HG02943 (cell line): ENCODE measurements around the gene SERPINE1.

Source experiments
- ATAC-seq: cut with Tn5 transposase; IDR thresholded peaks from one replicate; pipeline ENCODE4 v1.9.1; 2021; ENCODE audit warnings: mild to moderate bottlenecking, low read depth, moderate library complexity; ENCODE audit not compliant: unreplicated experiment

The SERPINE1 gene

DNA sequence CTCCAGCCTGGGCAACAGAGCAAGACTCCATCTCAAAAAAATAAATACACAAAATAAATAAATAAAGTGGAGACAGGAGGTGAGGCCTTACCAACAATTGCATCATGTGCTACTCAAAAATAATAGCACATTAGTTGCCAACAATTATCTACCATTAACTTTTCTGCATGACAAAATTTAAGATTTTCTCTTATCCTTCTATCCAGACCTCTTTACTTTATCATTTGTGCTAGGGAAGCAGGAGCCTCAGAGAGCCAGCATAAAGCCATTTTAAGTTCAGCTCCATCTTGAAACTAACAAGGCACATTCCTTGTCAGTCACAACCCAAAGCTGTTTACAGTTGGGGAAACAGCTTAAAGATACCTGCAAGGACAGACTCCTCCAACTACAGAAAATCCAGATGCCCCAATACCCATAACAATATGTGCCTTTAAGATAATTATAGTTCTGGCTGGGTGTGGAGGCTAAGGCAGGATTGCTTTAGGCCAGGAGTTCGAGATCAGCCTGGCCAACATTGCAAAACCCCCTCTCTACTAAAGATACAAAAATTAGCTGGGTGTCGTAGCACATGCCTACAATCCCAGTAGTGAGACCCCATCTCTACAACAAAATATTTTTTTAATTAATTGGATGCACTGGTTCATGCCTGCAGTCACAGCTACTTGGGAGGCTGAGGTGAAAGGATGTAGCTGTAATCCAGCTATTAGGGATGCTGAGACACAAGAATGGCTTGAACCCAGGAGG lies 25.2 kb downstream of the SERPINE1 start:
- ATAC-seq = no peak

DNA sequence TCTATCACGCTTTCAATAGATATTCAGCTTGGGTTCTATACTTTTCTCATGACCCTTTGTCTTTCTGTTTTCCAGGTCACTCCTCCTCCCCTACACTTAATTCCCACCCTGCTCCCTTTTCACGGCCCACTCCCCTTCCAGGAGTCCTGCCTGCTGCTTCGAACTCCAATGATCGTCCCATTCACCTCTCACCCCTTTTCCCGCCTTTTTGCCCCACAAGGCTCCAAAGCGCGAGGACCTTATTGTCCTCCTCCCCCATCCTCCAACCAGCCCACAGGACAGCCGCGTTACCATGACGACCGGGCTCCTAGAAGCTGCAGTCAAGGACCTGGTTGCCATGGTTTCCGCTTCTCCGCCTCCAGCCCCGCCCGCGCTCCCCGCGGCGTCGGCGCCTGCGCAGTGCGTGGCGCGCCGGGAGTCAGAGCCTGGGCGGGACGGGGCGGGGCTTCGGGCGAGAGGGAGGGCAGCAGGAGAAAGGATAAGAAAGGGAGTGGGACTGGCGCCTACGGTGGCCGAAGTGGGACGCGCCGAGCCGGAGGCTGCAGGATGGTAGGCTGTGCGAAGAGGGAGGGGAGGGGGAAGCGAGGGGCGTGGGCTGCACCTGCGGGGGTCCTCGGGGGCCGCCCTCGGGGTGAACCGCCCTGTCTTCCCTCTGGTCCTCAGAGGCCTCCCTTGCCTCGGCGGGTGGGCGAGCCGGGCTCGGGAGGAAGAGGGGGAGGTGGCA lies 27.2 kb downstream of the SERPINE1 start, which contains the start of gene AP1S1:
TSS of gene AP1S1 (plus strand) at position 508 of the 724 bp plus-strand sequence. CDS start at position 547, 39 bp downstream.
- ATAC-seq = peak; percentile 74

DNA sequence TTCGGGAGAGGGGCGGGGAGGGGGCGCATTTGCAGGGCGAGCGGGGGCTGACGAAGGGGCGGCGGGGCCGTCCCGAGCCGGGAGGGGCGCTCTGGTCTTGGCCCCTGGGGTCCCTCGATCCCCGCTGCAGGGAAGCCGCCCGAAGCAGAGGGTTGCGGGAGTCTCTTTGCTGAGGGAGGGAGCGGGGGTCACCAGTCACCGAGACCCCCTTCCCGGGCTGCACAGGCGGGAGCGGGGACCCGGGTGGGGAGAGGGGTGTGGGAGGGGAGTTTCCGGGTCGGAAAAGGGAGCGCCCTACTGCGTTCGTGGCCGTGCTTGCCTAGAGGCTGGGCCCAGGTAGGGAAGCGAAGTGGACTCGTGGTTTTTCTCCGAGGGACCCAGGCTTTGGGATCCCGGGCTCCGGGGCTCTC lies 27.8 kb downstream of the SERPINE1 start:
- peak; percentile 24 for ATAC-seq

DNA sequence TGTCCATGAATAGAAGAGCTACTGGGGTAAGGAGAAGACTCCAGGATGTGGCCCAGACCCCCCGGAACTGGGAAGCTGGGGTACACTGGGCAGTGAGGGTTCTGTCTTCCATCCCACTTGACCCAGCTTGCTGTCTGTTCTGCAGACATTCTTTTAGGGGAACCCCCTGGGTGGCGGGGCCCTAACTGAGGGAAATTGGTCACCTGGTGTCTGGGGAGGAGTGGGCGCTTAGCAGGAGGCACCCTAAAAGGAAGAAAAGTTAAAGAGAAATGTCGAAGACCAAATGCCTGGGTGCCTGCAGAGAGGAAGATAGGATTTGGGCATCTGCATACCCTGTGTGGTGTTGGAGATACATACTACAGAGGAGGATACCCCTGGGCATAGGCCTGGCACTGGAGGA lies 28.4 kb downstream of the SERPINE1 start:
- ATAC-seq = no peak

DNA sequence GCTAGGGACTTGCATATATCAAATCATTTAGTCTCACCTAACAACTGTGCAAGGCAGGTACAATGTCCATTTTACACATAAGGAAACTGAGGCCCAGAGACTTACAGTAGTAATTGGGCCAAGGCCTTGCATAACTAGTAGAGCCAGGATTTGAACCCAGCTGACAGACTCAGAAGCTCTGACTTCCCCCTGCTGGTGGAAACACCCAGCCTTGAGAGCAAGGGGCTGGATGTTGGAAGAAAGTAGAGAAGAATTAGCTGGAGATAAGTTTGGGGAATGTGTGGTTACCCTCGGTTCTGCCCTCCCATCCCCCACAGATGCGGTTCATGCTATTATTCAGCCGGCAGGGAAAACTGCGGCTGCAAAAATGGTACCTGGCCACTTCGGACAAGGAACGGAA lies 29.4 kb downstream of the SERPINE1 start:
- no peak for ATAC-seq

DNA sequence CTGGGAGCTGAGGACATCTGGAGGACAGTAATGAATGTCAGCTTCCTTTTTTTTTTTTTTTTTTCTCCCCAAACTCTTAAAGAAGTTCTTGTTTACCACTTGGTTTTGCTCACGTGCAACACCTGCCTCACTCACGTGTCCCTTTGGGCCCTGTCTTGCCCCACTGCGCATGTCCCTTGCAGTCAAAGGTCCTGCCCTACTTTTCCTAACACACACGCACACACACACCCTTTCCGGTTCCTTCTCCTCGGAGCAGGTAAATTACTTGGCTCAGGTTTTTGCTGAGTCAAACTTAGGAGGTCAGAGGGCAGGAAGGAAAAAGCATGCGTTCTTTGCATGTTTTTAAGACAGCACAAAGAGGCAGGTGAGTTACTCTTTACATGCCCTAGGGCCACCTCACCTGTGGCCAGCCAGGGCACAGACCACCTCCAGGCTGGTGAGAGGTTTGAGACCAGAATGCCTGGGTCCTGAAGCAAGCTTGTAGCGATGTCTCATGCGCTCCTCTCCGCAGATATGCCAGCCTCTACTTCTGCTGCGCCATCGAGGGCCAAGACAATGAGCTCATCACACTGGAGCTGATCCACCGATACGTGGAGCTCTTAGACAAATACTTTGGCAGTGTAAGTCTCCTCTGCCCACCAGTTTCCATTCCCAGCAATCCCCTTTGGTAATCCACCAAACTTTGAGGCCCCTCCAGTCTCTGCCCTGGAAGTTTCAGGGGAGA lies 30.1 kb downstream of the SERPINE1 start:
- ATAC-seq = no peak

DNA sequence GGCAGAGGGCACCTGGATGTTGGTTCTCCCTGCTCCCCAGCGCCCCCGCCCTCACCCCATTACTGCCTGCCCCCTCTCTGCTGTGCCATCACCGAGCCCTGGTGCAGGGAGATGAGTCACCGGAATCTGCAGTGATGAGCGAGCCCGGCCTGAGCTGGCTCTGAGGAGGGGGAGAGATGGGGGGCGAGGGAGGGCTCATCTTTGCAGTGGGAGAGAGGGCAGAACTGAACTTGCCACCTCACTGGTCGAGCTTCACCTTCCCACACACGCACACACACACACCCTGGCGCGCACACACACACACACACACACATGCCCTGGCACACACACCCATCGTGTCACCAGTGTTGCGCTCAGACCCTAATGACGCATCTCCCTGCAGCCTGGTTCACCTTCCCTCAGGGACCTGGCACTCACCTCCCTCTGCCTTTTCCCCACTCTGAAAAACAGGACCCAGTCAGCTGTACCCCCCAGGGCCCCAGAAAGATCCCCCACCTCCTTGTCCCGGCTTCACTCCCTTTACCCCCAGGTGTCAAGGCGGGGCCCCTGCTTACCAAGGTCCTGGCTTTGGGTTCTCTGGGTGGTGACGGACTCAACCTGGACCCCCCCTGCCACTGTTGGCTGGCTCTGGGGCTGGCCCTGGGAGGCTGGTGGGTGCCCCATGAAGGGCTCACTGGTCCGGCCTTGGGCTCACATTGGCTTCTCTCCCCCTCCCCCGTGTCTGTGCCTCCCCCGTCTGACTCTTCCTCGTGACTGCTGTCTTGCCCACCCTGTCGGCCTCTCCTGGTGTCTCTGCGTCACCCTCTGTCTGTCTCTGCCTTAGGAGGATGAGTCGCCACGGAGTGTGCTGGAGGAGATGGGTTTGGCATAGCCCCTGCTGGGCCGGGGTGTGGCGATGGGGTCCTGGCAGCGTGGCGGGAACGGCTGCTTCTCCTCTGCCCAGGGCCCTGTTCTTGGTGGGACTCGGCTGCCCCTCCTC lies 33.1 kb downstream of the SERPINE1 start:
- no peak for ATAC-seq

DNA sequence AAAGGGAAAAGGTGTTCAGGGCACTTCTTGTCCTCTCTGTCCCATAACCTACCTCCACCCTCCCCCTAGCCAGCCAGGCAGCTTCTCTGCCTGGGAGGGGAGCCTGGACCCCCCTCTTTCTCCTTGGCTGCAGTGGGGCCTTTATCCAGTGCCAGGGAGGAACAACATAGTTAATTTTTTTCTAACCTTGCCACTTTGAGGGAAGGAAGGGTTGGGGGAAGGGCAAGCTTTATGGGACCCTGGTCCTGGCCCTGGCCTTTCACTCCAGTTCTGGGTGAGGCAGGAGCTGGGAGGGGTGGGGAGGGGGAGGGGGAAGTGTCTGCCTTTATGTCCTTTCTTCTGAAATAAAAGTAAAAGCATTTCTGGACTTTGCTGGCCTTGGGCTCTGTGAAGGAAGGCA lies 34.0 kb downstream of the SERPINE1 start:
- ATAC-seq = no peak

DNA sequence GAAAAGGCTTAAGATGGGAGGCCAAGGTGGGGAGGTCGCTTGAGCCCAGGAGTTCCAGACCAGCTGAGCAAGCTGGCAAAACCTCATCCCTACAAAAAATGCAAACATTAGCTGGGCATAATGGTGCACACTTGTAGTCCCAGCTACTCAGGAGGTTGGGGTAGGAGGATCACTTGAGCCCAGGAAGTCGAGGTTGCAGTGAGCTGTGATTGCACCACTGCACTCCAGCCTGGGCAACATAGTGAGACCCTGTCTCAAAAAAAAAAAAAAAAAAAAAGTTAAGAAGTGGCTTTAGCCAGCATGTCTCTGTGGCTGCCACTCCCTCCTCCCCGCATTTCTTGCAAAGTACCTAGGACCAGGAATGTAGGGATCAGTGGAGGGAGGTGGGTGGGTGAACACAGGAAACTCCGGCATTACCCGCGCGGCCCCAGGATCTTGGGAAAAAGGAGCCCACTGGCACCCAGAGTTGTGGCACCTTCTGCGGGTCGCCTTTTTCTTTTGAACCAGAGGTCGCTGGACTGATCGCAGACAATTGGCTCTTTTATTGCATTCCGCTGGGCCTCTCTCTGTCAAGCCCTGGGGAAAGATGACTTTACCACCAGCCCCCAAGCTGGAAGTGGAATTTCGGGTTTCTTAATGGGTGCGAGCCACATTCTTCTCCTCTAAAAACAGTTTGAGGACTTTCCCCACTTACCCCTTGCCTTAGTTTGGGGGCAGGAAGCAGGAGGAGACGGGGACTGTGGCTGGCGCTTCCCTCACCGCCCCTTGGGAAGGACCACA lies 35.0 kb downstream of the SERPINE1 start:
- no peak for ATAC-seq

DNA sequence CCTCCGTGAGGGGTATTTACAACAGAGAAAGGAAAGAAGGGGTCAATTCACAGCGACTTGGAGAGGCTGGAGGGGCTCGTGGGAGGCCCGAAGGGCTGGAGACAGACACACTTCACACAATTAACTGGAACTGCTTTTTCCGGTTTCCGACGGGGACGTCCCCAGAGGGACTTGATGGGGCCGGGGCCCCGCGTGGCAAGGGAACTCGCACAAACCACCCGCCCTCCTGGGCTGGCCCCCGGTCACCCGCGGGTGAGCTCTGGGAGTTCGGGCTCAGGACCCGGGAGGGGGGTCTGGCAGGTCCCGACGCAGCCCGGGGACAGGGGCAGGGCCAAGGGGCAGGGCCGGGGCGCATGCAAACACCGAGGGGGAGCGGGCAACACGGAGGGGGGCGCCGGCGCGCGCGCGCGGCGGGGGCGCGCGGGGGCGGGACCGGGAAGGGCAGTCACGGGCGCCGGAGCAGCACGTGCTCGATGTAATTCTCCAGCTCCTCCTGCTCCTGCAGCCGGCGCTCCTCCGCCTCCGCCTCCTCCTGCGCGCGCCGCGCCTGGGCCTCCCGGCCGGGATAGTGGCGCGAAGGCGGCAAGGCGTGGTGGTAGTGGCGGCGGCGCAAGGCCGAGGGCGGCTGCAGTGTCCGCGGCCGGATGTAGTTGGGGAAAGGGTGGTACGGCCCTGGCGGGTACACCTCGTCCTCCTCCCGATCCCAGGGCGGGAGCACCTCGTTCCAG lies 35.8 kb downstream of the SERPINE1 start:
- no peak for ATAC-seq

DNA sequence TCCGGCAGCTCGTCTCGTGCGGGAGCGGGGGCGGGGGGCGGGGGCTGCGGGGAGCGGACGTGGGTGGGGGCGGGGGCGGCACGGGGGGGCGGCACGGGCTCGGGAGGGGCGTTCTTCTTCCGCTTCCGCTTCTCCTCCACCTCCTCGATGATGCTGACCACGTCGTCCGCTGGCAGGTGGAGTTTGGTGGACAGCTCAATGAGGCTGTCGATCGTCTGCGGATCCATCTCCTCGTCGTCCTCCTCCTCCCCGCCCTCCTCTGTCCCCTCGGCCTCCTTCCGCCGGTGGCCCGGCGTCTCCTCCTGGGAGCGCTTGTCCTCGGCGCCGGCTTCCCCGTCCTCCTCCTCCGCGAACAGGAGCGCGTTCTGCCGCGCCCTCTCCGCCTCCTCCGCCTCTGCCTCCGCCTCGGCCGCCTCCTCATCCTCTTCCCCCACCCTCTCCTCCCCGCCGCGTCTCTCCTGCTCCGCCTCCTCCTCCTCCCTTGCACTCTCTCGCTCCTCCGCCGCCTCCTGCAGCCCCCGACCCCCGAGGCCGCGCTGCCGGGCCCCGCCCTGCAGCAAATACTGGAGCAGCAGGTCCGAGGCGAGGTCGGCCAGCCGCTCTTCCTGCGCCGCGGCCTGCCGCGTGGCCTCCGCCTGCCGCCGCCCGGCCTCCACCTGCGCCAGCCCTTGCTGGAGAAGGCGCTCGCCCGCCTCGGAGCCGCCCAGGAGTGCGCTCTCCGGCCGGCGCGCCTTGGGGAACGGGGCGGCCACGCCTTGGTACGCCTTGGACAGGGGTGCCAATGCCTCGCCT lies 36.6 kb downstream of the SERPINE1 start:
- no peak for ATAC-seq

DNA sequence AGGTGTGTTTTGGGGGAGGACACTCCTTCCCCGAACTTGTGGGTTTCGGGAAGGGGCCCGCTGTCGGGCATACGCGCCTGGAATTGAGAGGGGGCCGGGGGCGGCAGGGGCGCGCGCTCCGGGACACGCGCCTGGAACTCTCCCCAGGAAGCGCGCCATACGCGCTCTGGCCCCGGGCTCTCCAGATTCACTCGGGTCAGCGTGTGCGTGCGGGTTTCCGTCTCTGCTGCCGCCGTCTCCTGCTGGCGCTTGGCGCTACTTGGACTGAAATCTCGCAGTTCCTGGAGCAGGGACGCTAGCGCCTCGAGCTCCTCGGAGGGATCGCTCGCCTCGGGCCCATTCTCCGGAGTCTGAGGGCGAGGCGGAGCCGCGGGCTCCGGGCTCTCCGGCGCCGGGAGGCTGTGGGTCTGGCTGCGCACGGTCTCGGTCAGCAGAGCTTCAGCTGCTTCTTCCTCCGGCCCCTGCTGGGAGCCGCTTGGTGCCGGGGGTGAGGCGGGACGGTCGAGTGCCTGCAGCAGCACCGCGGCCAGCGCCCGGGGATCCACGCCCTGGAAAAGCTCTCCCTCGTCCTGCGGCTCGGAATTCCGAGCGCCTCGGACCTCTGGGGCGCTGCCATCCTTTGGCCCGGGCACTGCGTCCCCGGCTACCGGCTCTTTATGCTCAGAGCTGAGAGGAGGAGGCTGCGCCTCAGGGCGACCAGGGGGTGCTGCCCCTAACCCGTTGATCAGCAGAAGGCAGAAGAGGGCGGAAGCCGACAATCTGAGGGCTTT lies 37.4 kb downstream of the SERPINE1 start:
- no peak for ATAC-seq

DNA sequence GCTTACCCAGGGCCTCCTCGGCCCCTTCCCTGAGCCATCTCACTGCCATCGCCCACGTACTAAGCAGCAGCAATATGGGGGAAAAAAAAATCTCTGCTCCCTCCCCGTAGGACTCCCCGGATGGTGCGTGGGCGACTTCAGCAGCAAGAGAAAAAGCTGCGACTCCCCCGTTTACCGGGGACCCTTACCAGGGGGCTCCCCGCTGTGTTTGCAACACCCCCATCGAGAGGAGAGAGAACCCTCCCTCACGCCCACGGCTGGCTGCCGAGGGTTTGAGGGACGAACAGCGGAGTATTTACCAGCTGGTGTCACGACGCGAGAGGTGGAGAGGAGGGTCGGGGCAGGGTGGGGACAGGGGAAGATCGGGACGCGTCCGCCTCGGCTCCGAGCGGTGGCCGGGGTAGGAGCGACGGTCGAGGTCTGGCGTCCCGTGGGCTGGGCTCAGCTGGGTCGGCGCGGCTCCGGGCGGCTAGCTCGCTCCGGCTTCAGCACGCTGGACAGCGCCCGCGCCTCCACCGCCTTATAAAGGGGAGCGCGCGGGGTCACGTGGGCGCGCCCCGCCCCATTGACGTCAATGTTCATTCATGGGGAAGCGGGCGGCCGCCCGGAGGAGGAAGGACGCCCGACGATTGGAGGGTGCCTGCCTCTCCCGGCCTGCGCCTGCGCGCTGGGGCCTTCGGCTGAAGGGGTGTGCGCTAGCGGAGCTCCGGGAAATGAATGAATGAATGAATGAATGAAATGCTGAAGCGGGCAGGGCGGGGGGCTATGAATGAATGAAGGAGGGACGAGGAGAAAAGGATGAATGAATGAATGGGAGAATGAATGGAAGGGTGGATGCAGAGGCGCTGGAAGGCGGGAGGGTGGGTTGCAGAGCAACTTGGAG lies 38.4 kb downstream of the SERPINE1 start, which contains the start of gene VGF:
TSS of gene VGF (minus strand) at position 495 of the 883 bp plus-strand sequence. CDS start 726 bp downstream, outside the sequence.
- ATAC-seq = peak; percentile 65

DNA sequence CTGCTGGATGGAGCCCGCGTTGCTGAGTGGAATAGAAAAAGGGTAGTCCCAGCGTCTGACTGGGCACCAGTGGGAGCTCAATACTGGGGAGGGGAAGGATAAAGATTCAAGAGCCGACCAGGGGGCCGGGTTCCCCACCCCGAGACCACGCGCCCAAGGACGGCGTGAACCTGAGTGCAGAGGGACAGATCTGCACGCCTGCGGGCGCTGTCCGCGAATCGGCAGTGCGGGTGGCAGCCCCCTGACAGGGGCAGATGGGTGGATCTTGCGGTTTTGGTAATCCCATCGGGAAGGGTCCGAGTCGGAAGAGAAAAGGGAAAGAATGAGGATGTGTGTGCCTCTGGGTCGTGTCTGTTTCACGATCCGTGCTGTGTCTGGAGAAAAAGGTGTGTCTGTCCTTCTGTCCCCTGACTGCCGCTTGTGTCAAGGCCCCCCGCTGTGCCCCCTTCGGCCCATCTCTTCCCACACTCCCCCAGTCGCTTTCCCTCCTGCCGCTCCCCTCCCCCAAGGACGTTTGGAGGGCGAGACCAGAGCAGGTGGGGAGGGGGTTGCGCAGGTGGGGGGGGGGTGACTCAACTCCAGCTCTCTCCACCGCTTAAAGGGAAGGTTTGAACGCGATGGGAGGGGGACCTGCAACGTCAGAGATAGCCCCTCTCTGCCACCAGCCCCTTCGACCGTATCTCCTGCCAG lies 39.2 kb downstream of the SERPINE1 start:
- no peak for ATAC-seq

DNA sequence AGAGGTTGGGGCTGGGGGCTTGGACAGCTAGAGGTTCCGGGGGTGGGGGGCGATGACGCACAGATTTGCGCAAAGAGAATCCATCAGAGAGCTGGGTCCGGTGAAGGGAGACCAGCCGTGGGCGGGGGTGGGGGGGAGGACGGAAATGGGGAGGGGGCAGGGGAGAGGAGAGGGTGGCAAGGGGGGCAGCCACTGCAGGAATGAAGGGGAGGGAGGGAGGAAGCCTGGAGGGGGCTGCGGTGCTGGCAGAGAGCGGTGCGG lies 39.7 kb downstream of the SERPINE1 start:
- no peak for ATAC-seq
